HG03060 (cell line): ENCODE results near the gene MARK4.
"Not testable (repeated sequence)": the region's sequence is repeated elsewhere in the genome, so short reads cannot be mapped to it uniquely, and the experiment has no call there.

Experiments used
- ATAC-seq: cut with Tn5 transposase; IDR thresholded peaks from one replicate; pipeline ENCODE4 v1.9.1; 2021; ENCODE audit warnings: low read depth, moderate number of reproducible peaks; ENCODE audit not compliant: unreplicated experiment

The MARK4 gene

DNA sequence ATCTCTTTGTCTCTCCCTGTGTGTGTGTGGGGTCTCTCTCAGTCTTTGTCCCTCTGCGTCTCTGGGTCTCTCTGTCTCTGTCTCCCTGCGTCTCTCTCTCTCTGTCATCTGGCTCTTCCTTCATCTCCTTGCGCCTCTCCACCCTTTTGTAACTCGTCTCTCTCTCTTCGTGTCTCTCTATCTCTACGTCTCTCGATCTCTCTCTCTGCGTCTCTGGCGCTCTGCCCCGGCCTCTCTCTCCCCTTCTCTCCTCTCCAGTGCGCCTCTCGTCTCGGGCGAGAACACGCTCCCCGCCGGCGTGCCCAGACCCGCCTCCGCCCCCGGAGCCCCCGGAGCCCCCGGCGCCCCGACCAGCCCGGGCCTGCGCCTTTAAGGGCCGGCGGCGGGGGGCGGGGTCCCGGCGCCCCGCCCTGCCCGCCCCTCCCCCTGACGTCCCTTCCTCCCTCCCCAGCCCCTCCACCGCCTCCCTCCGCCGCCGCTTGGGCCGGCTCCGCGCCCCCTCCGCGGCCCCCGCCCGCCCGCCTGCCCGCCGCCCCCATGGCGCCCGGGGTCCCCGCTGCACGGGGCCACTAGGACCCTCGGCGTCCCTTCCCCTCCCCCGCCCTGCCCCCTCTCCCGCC lies at the start of gene MARK4:
Gene MARK4 (plus strand): TSS at position 440 of the 620 bp plus-strand sequence. CDS start 318 bp downstream, outside the sequence.
- ATAC-seq = no peak

GRCh38 chr19:45202637-45203036 lies 48.4 kb upstream of the MARK4 start:
- ATAC-seq = no peak

DNA sequence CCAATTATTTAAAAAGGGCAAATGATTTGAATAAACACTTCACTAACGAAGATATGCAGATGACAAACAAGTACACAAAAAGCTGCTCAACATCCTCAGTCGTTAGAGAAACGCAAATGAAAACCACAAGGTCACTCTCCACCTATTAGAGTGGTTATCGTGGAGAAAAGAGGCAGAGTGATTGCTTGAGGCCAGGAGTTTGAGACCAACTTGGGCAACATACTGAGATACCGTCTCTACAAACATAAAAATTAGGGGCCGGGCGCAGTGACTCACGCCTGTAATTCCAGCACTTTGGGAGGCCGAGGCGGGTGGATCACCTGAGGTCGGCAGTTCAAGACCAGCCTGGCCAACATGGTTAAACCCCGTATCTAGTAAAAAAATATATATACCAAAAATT lies 45.3 kb upstream of the MARK4 start:
- ATAC-seq = no peak

DNA sequence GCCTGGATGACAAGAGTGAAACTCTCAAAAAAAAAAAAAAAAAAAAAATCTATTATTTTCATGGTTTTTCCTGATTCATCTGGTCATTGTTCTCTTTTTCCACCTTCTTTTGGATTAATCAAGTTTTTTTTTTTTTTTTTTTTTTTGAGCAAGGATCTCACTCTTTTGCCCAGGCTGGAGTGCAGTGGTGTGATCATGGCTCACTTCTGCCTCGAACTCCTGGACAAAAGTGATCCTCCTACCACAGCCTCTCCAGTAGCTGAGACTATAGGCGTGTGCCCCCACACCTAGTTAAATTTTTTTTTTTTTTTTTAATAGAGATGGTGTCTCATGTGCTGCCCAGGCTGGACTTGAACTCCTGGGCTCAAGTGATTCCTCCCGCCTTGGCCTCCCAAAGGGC lies 44.7 kb upstream of the MARK4 start:
- ATAC-seq = no peak

DNA sequence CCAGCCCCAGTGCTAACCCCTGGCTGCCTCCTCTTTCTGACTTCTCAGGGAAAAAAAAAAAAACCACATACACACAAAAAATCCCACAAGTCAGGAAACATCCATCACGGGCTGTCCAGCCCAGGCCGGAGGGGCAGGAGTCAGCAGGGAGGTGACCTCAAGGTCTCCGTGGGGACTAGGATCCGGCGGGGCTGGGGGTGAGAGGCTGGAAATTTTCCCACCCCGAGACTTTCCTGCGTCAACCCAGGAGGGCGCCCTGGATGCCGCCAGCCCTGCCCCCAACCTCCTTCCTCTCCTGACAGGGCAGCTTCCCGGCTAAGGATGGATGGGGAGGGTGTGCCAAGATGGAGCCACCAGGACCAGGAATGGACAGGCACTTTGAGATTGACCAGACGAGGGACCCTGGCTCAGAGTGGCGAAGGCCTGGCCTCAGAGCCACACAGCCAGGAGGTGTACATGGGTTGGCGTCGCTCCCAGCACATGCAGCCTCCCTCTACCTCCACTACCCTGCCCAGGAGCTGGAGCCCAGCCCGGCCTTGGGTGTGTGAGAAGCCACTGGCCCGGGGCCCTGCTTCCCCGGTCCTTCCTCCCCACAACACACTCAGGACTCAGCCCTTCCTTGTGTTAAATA lies 39.2 kb upstream of the MARK4 start:
- ATAC-seq = no peak

- ATAC-seq = no peak
Measured at GRCh38 chr19:45213031-45213430, 38.0 kb upstream of the MARK4 start.

DNA sequence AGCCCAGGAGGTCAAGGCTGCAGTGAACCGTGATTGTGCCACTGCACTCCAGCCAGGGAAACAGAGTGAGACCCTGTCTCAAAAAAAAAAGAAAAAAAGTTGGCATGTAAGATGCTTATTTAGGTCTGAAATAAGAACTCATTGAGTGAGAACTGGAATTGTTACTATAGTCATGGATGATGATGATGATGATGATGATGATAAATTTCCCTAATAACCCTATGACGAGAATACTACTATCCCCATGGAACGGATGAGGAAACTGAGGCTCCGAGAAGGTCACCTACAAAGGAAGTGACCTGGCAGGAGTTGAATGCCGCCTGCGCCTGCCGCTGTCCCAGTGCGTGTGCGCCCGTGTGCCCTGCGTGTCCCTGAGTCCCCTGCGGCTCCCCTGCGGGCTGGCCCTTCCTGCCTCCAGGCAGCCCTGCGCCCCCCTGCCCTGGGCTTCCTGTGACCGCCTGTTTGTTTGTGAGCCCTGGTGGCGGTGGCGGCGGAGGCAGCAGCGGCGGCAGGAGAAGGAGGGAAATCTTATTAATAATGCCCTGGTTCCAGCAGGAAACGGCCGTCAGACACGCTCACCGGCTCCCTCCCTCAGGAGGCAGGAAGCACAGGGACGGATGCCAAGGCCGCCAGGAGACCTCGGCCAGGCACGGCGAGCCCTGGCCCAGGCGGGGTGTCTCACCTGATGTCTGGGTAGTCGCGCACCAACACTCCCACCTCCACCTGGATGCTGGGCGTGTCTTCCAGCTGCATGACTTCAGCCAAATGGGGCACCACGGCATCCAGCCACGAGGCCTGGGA lies 35.5 kb upstream of the MARK4 start:
- no peak for ATAC-seq

DNA sequence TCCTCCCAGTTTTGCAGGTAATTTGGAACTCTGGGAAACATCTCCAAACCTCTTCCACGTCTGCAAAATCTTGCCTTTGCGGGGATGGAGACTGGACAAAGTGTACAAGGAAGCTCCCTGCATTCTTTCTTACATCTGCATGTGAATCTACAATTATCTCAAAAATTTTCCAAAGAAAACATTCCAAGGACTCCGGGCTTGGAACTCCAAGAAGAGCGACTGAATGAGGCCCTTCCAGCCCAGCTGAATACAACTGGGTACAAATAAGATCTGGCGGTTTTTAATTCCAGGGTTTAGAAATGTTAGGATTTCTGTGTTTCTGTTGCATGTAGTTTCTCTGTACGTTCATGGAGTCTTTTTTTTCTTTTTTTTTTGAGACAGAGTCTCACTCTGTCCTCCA lies 34.4 kb upstream of the MARK4 start:
- ATAC-seq = no peak

GRCh38 chr19:45217193-45217956 lies 33.7 kb upstream of the MARK4 start:
- ATAC-seq = no peak

- no peak for ATAC-seq
Measured at GRCh38 chr19:45217957-45218334, 33.1 kb upstream of the MARK4 start.

DNA sequence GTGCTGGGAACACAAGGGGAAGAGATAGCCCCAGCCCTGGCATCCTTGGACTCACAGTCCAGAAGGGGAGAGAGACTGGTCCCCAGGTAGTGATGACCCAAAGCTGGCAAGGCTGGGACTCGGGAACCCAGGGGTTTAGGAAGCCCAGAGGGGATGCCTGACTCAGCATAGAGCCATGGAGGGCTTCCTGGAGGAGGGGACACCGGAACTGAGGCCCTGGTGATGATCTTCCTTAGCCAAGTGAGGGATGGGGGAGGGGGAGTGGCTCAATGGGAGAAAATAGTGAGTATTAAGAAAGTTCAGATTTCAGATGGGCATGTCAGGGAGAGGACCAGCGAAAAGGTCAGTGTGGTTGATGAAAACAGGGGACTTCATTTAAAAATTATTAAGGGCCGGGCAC lies 32.6 kb upstream of the MARK4 start:
- ATAC-seq = no peak

DNA sequence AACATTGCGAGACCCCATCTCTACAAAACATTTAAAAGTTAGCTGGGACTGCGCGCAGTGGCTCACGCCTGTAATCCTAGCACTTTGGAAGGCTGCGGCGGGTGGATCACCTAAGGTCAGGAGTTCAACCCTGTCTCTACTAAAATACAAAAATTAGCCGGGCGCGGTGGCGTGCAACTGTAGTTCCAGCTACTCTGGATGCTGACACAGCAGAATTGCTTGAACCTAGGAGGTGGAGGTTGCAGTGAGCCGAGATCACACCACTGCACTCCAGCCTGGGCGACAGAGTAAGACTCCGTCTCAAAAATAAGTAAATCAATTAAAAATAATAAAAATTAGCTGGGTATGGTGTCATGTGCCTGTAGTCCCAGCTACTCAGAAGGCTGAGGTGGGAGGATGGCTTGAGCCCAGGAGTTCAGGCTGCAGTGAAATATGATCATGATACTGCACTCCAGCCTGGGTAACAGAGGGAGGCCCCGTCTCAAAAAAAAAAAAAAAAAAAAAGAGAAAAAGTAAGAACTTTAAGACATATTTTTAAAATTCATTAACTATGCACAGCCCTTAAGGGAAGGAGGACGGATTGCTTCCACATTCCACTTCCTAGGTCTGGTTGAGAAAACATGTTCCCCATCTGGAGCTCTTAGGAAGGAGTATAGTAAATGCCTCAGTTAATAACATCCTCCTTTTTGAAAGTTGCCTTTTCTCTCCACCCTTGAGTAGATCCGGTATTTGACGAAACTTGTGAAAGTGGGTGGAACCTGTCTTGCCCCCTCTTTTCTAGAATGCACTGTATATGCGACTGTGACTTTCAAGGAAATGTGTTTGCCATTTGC lies 31.9 kb upstream of the MARK4 start:
- ATAC-seq = no peak

- ATAC-seq = no peak
Measured at GRCh38 chr19:45222724-45223123, 28.3 kb upstream of the MARK4 start.

- no peak for ATAC-seq
Measured at GRCh38 chr19:45223879-45224278, 27.2 kb upstream of the MARK4 start.

GRCh38 chr19:45224645-45225044 lies 26.4 kb upstream of the MARK4 start:
- ATAC-seq = no peak

DNA sequence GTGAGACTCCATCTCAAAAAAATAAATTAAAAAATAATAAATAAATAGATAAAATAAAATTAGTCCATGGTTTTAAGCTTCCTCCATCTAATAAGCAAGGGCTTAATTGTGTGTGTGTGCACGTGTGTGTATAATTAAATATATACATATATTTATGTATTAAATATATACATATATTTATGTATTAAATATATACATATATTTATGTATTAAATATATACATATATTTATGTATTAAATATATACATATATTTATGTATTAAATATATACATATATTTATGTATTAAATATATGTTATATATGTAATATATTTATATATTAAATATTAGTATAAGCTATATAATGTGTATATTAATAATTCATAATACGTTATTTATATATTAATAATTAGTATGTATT lies 22.0 kb upstream of the MARK4 start:
- not testable (repeated sequence) for ATAC-seq

- ATAC-seq = no peak
Measured at GRCh38 chr19:45231891-45232290, 19.2 kb upstream of the MARK4 start.

DNA sequence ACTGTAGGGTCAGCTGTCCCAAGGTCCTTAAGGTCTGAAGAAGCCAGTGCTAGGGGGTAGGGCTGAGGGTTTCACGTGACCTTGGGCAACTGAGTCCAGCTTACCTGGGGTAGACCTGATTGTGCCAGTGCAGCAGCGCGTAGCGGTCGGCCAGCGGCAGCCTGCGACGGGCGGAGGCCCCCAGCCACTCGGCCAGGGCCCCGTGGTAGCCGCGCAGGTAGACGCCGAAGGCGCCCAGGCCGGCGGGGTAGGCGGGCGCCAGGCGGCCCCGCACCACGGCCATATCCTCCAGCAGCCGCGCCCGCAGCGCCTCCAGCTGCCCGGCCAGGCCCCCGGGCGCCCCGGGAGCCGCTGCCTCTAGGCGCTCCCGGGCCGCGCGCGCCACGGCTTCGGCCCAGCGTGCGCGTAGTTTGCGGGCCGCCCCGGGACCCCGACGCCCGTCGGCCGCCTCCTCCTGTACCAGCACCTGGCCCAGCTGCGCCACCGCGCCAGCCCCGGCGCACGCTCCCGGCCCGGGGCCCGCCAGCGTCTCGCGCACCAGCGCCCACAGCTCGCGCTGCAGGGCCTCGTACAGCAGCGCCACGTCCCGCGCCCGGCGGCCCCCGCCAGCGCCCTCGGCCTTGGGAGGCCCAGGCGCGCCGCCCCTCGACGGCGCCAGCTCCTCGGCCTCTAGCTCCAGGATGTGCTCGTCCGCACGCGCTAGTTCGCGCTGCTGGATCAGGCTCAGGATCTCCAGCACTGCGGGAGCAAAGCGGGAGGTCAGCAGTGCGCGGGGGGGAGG lies 16.8 kb upstream of the MARK4 start:
- ATAC-seq = no peak

GRCh38 chr19:45235485-45235884 lies 15.6 kb upstream of the MARK4 start:
- no peak for ATAC-seq
